Subcutaneous adipose tissue (tissue), 4 donors: Measurements from ENCODE around the gene GSTA1. TPM values are rescaled to one million over a fixed set of nuclear protein-coding genes. Genes with fewer than 3 reads are reported as not detected.
"Not testable (repeated sequence)": the region's sequence is repeated elsewhere in the genome, so short reads cannot be mapped to it uniquely, and the experiment has no call there.

ENCODE experiments used
- CTCF ChIP-seq: fragments of 450-650 bp; IDR thresholded peaks from one replicate; pipeline ENCODE4 v1.5.1; 2016; ENCODE audit warnings: low read depth, mild to moderate bottlenecking, control low read depth, antibody characterized with exemption, moderate library complexity
- total RNA-seq, 4 donors: library from RNA; depleted of rRNA; stranded (reverse); fragments of >200 nt; gene quantifications; one replicate each; pipeline ENCODE4 v1.1.0, GENCODE V29; 2016

GSTA1 gene
- total RNA-seq, result not detected

DNA sequence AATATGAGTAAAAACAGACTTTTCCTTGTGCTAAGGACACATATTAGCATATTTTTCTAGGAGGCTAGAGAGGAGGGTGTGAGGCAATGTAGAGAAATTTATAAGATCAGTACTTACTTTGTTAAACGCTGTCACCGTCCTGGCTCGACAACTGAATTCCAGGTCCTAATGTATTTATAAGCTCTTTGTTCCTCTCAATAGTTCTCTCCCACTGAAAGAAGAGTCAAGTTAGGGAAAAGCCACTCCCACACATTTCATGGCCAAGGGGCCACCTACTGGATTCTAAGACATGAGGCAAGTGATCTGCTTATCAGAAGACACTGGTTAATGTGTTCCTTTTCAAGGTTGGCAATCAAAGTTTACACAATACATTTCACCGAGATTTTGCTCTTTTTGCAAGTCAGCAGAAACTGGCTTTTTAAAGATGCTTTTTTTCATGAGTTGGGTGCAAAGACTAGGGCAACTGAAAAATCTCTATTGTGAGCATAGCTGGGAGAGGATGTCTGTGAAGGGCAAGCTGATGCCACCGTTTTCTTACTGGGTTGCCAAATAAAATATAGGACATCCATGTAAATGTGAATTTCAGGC, at the start of gene GSTA1:
Gene GSTA1, minus strand, starts transcription at position 149 of the 588 bp plus-strand sequence. CDS start 4,549 bp downstream, outside the sequence.
- TF ChIP-seq CTCF, result not testable (repeated sequence)

- no peak for TF ChIP-seq CTCF
Measured at GRCh38 chr6:52849137-52849536, 45.5 kb upstream of the GSTA1 start.

DNA sequence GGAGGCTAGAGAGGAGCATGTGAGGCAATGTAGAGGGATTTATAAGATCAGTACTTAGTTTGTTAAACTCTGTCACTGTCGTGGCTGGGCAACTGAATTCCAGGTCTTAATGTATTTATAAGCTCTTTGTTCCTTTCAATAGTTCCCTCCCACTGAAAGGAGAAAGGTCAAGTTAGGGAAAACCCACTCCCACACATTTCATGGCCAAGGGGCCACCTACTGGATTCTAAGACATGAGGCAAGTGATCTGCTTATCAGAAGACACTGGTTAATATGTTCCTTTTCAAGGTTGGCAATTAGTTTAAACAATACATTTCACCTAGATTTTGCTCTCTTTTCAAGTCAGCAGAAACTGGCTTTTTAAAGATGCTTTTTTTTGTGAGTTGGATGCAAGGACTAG, 42.4 kb upstream of the GSTA1 start:
- no peak for TF ChIP-seq CTCF

- TF ChIP-seq CTCF, result no peak
Measured at GRCh38 chr6:52843605-52844004, 40.0 kb upstream of the GSTA1 start.

- no peak for TF ChIP-seq CTCF
Measured at GRCh38 chr6:52840763-52841585, 37.4 kb upstream of the GSTA1 start, which contains the start of gene GSTA5. TSS of gene GSTA5 (minus strand) at chr6:52840813.

- no peak for TF ChIP-seq CTCF
Measured at GRCh38 chr6:52839124-52840055, 35.8 kb upstream of the GSTA1 start.
